ENCODE results near the gene PIRT. TPM values are rescaled to one million over a fixed set of nuclear protein-coding genes. Genes with fewer than 3 reads are reported as not detected.

The PIRT gene
- total RNA-seq, 1 donor, result not detected

- TF ChIP-seq CTCF (IDR thresholded peaks at IDR 0.05; ENCODE audit: insufficient read depth, low read depth, low read length), result no peak
- no peak overlapping the region for H3K4me3 ChIP-seq (ENCODE audit: low read depth, low read length)
- DNase-seq (ENCODE audit: low read depth), result no peak
Measured at GRCh38 chr17:10824874-10825273, 13.0 kb downstream of the PIRT start.

- no peak for TF ChIP-seq CTCF (IDR thresholded peaks at IDR 0.05; ENCODE audit: insufficient read depth, low read depth, low read length)
- H3K4me3 ChIP-seq (ENCODE audit: low read depth, low read length), result no peak overlapping the region
Measured at GRCh38 chr17:10821770-10822169, 16.1 kb downstream of the PIRT start.

GRCh38 chr17:10821054-10821453, 16.8 kb downstream of the PIRT start:
- no peak for TF ChIP-seq CTCF (IDR thresholded peaks at IDR 0.05; ENCODE audit: insufficient read depth, low read depth, low read length)

More at GRCh38 chr17:10821770-10822169, 16.1 kb downstream of the PIRT start:
- no peak for DNase-seq (ENCODE audit: low read depth)

GRCh38 chr17:10815319-10815718, 22.6 kb downstream of the PIRT start:
- no peak for DNase-seq (ENCODE audit: low read depth)
- H3K4me3 ChIP-seq (ENCODE audit: low read depth, low read length), result no peak overlapping the region
- TF ChIP-seq CTCF (IDR thresholded peaks at IDR 0.05; ENCODE audit: insufficient read depth, low read depth, low read length), result no peak

More at GRCh38 chr17:10821054-10821453, 16.8 kb downstream of the PIRT start:
- no peak overlapping the region for H3K4me3 ChIP-seq (ENCODE audit: low read depth, low read length)
- no peak for DNase-seq (ENCODE audit: low read depth)

- DNase-seq (ENCODE audit: low read depth), result no peak
- no peak overlapping the region for H3K4me3 ChIP-seq (ENCODE audit: low read depth, low read length)
- TF ChIP-seq CTCF (IDR thresholded peaks at IDR 0.05; ENCODE audit: insufficient read depth, low read depth, low read length), result no peak
Measured at GRCh38 chr17:10814075-10814474, 23.8 kb downstream of the PIRT start.

- TF ChIP-seq CTCF (IDR thresholded peaks at IDR 0.05; ENCODE audit: insufficient read depth, low read depth, low read length), result no peak
- H3K4me3 ChIP-seq (ENCODE audit: low read depth, low read length), result no peak overlapping the region
- no peak for DNase-seq (ENCODE audit: low read depth)
Measured at GRCh38 chr17:10812674-10813073, 25.2 kb downstream of the PIRT start.

GRCh38 chr17:10809605-10810004, 28.3 kb downstream of the PIRT start:
- TF ChIP-seq CTCF (IDR thresholded peaks at IDR 0.05; ENCODE audit: insufficient read depth, low read depth, low read length), result no peak
- DNase-seq (ENCODE audit: low read depth), result no peak
- no peak overlapping the region for H3K4me3 ChIP-seq (ENCODE audit: low read depth, low read length)
